Hematopoietic multipotent progenitor cell treated with erythropoietin and hydrocortisone succinate and interleukin-3 and kit ligand, for 4 days (in vitro differentiated cells): Measurements from ENCODE around the gene ZNF330.

Experiments used
- DNase-seq: peaks from one replicate; pipeline ENCODE4 v3.0.0-alpha.2; 2015

The ZNF330 gene

DNA sequence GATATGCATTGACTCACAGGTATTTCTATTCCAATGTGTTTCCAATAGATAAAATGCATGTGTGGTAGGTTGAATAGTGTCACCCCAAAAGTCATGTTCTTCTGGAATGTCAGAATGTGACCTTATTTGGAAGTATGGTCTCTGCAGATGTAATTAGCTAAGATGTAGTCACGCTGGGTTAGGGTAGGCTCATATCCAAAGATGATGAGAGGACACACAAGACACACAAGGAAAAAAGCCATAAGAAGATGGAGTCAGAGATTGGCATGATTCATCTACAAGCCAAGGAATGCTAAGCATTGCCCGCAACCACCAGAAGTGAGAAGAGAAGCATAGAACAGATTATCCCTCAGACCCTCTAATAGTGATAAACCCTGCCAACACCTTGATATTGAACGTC, 17.5 kb downstream of the ZNF330 start:
- no peak for DNase-seq

DNA sequence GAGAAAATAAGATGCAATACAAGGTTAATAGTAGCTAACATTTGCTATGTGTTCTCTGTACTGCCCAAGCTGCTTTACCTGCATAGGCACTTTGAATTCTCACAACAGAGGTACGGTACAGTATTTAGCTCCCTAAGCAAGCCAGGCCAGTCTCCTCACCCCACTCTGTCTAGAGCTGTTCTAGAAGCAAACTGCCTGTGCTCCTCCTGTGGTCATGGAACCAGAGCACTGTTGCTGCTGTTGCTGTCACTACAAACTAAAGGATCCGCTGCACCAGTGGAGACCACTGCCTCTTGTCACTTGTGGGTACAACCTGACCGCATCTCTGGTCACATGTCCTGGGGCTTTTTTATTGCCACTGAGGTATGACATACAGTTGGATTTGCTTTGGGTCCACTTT, 19.6 kb downstream of the ZNF330 start:
- no peak for DNase-seq

- no peak for DNase-seq
Measured at GRCh38 chr4:141240671-141241070, 20.0 kb downstream of the ZNF330 start.

GRCh38 chr4:141241986-141242385, 21.3 kb downstream of the ZNF330 start:
- DNase-seq, result no peak

- DNase-seq, result no peak
Measured at GRCh38 chr4:141244419-141244818, 23.7 kb downstream of the ZNF330 start.

DNA sequence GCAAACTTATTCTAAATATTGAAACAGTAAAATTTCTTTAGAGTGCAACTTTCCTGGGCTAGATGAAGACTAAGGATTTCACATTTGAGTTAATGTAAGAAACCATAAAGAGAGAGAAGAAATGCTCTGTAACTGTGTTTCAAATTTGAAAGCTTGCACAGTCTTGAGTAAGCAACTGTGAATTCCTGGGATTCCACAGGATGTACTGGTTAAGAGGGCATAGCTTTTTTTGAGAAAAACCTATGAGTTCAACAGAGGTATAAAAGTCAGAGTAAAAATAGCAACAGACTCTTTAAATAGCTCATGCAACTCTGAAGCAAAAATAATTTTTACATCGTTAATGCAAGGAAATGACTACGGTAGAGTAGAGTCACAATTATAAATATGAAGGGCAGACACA, 25.5 kb downstream of the ZNF330 start:
- no peak for DNase-seq

- peak; percentile 32 for DNase-seq
Measured at GRCh38 chr4:141246683-141247429, 26.2 kb downstream of the ZNF330 start.

- no peak for DNase-seq
Measured at GRCh38 chr4:141247430-141247780, 26.7 kb downstream of the ZNF330 start.

DNA sequence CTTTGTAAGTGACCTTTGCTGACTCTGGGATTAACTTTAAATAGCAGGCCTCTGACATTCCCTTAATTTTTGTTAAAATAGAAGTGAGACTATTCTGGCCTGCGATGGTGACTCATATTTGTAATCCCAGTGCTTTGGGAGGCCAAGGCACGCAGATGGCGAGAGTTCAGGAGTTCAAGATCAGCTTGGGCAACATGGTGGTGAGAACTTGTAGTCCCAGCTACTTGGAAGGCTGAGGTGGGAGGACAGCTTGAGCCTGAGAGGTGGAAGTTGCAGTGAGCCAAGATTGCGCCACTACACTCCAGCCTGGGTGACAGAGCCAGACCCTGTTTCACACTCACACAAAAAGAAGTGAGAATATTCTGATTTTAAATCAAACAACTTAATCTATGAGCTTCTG, 27.3 kb downstream of the ZNF330 start:
- no peak for DNase-seq

GRCh38 chr4:141248486-141248885, 27.8 kb downstream of the ZNF330 start:
- no peak for DNase-seq

GRCh38 chr4:141254326-141254725, 33.6 kb downstream of the ZNF330 start:
- no peak for DNase-seq

DNA sequence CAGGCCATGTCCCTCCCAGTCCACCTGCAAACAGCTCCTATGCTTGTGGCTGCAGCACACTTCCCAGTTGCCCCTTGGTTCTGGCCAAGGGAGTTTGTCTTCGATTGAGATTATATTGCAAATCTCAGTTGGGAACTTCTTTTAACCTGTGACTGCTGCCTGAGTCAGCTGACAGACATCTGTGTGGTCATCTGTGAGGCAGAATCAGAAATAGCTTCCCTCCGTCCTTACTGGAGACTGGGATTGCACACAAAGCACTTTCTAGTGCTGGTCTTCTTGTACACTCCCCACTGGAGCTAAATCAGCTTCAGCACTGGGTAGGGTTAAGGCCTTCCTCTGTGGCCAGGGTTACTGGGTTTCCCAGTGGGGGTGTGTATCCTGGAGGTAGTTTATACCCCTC, 34.3 kb downstream of the ZNF330 start:
- no peak for DNase-seq

DNA sequence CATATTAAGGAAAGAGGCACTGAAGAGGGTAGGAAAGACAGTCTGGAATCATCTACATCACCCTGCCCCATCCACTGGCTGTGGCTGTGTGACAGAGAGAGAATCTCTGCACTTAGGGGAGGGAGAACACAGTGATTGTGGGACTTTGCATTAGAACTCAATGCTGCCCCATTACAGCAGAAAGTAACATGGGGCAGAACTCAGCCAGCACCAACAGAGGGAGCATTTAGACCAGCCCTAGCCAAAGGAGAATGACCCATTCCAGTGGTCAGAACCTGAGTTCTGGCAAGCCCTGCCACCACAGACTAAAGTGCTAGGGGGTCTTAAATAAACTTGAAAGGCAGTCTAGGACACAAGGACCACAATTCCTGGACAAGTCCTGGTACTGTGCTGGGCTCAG, 37.9 kb downstream of the ZNF330 start:
- DNase-seq, result no peak

DNA sequence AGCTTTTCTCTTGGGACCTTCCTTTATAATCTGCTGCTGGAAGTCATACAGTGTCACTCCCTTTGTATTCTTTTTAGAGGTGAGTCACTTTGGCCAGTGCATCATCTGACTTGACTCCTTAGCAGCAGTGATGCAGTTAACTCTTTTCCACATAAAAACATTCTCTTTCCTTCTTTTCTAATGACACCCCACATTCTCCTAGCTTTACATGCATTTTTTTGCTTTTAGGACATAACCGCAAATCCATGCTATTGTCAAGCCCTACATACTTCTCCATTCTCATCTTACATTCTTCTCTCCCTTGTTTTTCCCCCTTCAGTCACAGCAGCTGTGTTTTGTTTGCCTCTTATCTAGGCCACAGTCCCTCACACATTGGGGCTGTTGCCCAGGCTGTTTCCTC, 55.1 kb downstream of the ZNF330 start:
- DNase-seq, result peak; percentile 47

GRCh38 chr4:141283152-141283551, 62.5 kb downstream of the ZNF330 start:
- no peak for DNase-seq

- DNase-seq, result no peak
Measured at GRCh38 chr4:141283563-141283962, 62.9 kb downstream of the ZNF330 start.
